Activated CD8-positive, alpha-beta T cell treated with anti-CD3 and anti-CD28 coated beads for 36 hours (primary cell): Measurements from ENCODE around the gene ERBB3. TPM values are rescaled to one million over a fixed set of nuclear protein-coding genes. Genes with fewer than 3 reads are reported as not detected.
A peak's percentile ranks its signal among the peaks of the same experiment; 100 is the strongest.

ENCODE experiments used
- ATAC-seq: fragments of 200-7000 bp; cut with Tn5 transposase; one replicate; pipeline ENCODE4 v1.10.0; 2021; ENCODE audit warnings: mild to moderate bottlenecking, moderate library complexity
- CTCF ChIA-PET: fragments of 350-600 bp; sonication (Branson Sonifier 250); formaldehyde crosslinking; loops from one replicate; lab custom pipeline; 2021; ENCODE audit warnings: antibody characterized with exemption; lab: Charles Lee
- POLR2A ChIA-PET: fragments of 350-600 bp; sonication (Branson Sonifier 250); formaldehyde crosslinking; loops from one replicate; lab custom pipeline; 2021; ENCODE audit warnings: antibody characterized with exemption; lab: Charles Lee
- DNase-seq: peaks from one replicate; pipeline ENCODE4 v3.0.0-alpha.2; 2020
- H3K27ac Mint-ChIP-seq: one replicate; pipeline ENCODE4 v1.8.0; 2021; ENCODE audit warnings: mild to moderate bottlenecking, mixed read lengths
- H3K27me3 Mint-ChIP-seq: one replicate; pipeline ENCODE4 v1.8.0; 2021; ENCODE audit warnings: mixed read lengths
- H3K36me3 Mint-ChIP-seq: one replicate; pipeline ENCODE4 v1.8.0; 2021; ENCODE audit warnings: low read depth, mixed read lengths
- H3K4me1 Mint-ChIP-seq: one replicate; pipeline ENCODE4 v1.8.0; 2021; ENCODE audit warnings: low read depth, mixed read lengths
- H3K4me3 Mint-ChIP-seq: one replicate; pipeline ENCODE4 v1.8.0; 2021; ENCODE audit warnings: mild to moderate bottlenecking, moderate library complexity, mixed read lengths
- H3K9me3 Mint-ChIP-seq: one replicate; pipeline ENCODE4 v1.8.0; 2021; ENCODE audit warnings: mixed read lengths
- CTCF ChIP-seq: fragments of 200-600 bp; IDR thresholded peaks from one replicate; pipeline ENCODE4 v1.8.0; 2022; ENCODE audit warnings: antibody characterized with exemption, mild to moderate bottlenecking
- intact Hi-C: fragments of 100-400 bp; cut with micrococcal nuclease; formaldehyde crosslinking; loops from one replicate; pipeline ENCODE4 v1.10.0; 2022
- total RNA-seq, 2 experiments: library from RNA; stranded (reverse); gene quantifications; one replicate each; pipeline ENCODE4 v1.2.3, GENCODE V29; 2021

ERBB3 gene
- total RNA-seq, 2 experiments from 2014 or later: 0.98 to 0.99 TPM

GRCh38 chr12:56103066-56103711, 23.2 kb downstream of the ERBB3 start:
- POLR2A ChIA-PET: interaction anchor here (1.2 to 9.1 kb wide), 14 partner anchors 8 to 210 kb away, joined by 3 to 162 read pairs (median 8); partner anchors contain the start of genes ERBB3, ESYT1, PYM1 and RPL41
- Mint-ChIP-seq H3K4me1 (peaks cover 46% of the 10 kb centered on the region), H3K36me3 (peaks cover 34% of the 10 kb centered on the region), H3K4me3 (peak overlapping the region; percentile 95), H3K9me3 (no peaks in the 10 kb centered on the region), H3K27me3 (no peaks in the 10 kb centered on the region), H3K27ac (peak overlapping the region; percentile 99)
- CTCF ChIA-PET: interaction anchor here (0.8 to 8.1 kb wide), 9 partner anchors 12 to 107 kb away, joined by 3 to 53 read pairs (median 7); partner anchors contain the start of genes ERBB3, SUOX and ZC3H10
- intact Hi-C loops: loop anchor here (2.0 kb wide), 1 partner anchor 60 kb away; no protein-coding TSS in a partner anchor
- DNase-seq (peak; percentile 25), ATAC-seq (no peak)
- TF ChIP-seq CTCF: no peak

- Mint-ChIP-seq H3K9me3 (no peaks in the 10 kb centered on the region), H3K27ac (peak overlapping the region; percentile 99), H3K4me1 (peaks cover 47% of the 10 kb centered on the region), H3K36me3 (peaks cover 39% of the 10 kb centered on the region), H3K4me3 (peak overlapping the region; percentile 95), H3K27me3 (no peaks in the 10 kb centered on the region)
- intact Hi-C loops: loop anchor here (1.0 to 2.0 kb wide), 2 partner anchors 49 to 61 kb away; partner anchors contain the start of gene MYL6B
- CTCF ChIA-PET: interaction anchor here (0.8 to 8.1 kb wide), 17 partner anchors 10 to 164 kb away, joined by 3 to 53 read pairs (median 6); partner anchors contain the start of genes ERBB3, ESYT1, SUOX and ZC3H10
- TF ChIP-seq CTCF: no peak
- peak; percentile 1 for ATAC-seq
- no peak for DNase-seq
- POLR2A ChIA-PET: interaction anchor here (0.7 to 9.1 kb wide), 21 partner anchors 9 to 373 kb away, joined by 3 to 162 read pairs (median 7); partner anchors contain the start of genes ERBB3, ESYT1, PYM1 and RAB5B
Measured at GRCh38 chr12:56103823-56104108, 23.8 kb downstream of the ERBB3 start.

- POLR2A ChIA-PET: interaction anchor here (0.5 to 9.1 kb wide), 25 partner anchors 9 to 385 kb away, joined by 3 to 162 read pairs (median 7); partner anchors contain the start of genes ERBB3, ESYT1, PYM1 and RAB5B
Measured at GRCh38 chr12:56104109-56104814, 24.3 kb downstream of the ERBB3 start, which contains the start of gene PA2G4. Gene PA2G4, plus strand, starts transcription at chr12:56104559. Its CDS starts 179 bp downstream, at chr12:56104738.

More at GRCh38 chr12:56104109-56104814, 24.3 kb downstream of the ERBB3 start, which contains the start of gene PA2G4:
- Mint-ChIP-seq H3K36me3 (peaks cover 43% of the 10 kb centered on the region), H3K4me3 (peak within 1 kb of the TSS; percentile 95), H3K9me3 (no peaks in the 10 kb centered on the region), H3K4me1 (peaks cover 47% of the 10 kb centered on the region), H3K27me3 (no peaks in the 10 kb centered on the region), H3K27ac (peak within 1 kb of the TSS; percentile 99)
- TF ChIP-seq CTCF: no peak
- ATAC-seq: peak; percentile 94
- intact Hi-C loops: loop anchor here (1.0 kb wide), 1 partner anchor 48 kb away; the partner anchor contains the start of gene MYL6B
- DNase-seq: peak; percentile 100
- CTCF ChIA-PET: interaction anchor here (0.8 to 8.1 kb wide), 17 partner anchors 9 to 164 kb away, joined by 3 to 53 read pairs (median 6); partner anchors contain the start of genes ERBB3, ESYT1, SMARCC2 and SUOX
